SK-N-SH treated with all-trans-retinoic acid at 6 μM for 48 hours (cell line): Measurements from ENCODE around the gene SPC25.

ENCODE experiments used
- ARNTL ChIP-seq: fragments of 450-650 bp; formaldehyde crosslinking; IDR thresholded peaks from 2 replicates; pipeline ENCODE4 v1.5.0; 2020; ENCODE audit warnings: low read depth, mild to moderate bottlenecking, moderate library complexity, borderline replicate concordance
- BACH2 ChIP-seq: fragments of 250-450 bp; sonication (Bioruptor Pico); IDR thresholded peaks from 2 replicates; pipeline ENCODE4 v1.9.0; 2021; ENCODE audit warnings: mild to moderate bottlenecking, borderline replicate concordance
- CSDC2 ChIP-seq: fragments of 250-450 bp; sonication (Bioruptor Pico); IDR thresholded peaks from 2 replicates; pipeline ENCODE4 v1.5.0; 2020; ENCODE audit warnings: mild to moderate bottlenecking, moderate library complexity
- ESRRG ChIP-seq: fragments of 250-450 bp; sonication (Bioruptor Pico); IDR thresholded peaks from 2 replicates; pipeline ENCODE4 v1.6.1; 2021; ENCODE audit warnings: mild to moderate bottlenecking
- RARB ChIP-seq: fragments of 250-450 bp; sonication (Bioruptor Pico); IDR thresholded peaks from 2 replicates; pipeline ENCODE4 v1.8.0; 2021; ENCODE audit warnings: mild to moderate bottlenecking, moderate library complexity
- TCF4 ChIP-seq: fragments of 250-450 bp; sonication (Bioruptor Pico); IDR thresholded peaks from 2 replicates; pipeline ENCODE4 v1.8.0; 2021; ENCODE audit warnings: mild to moderate bottlenecking, moderate library complexity, borderline replicate concordance
- ZC3H10 ChIP-seq: fragments of 250-450 bp; sonication (Bioruptor Pico); IDR thresholded peaks from 2 replicates; pipeline ENCODE4 v1.5.1; 2021; ENCODE audit warnings: mild to moderate bottlenecking, moderate library complexity
- ZFP3 ChIP-seq: fragments of 250-450 bp; sonication (Bioruptor Pico); IDR thresholded peaks from 2 replicates; pipeline ENCODE4 v1.5.0; 2020; ENCODE audit warnings: mild to moderate bottlenecking, moderate library complexity
- ZFP30 ChIP-seq: fragments of 450-650 bp; formaldehyde crosslinking; IDR thresholded peaks from 2 replicates; pipeline ENCODE4 v1.5.0; 2022; ENCODE audit warnings: mild to moderate bottlenecking, moderate library complexity
- ZNF70 ChIP-seq: fragments of 450-650 bp; formaldehyde crosslinking; IDR thresholded peaks from 2 replicates; pipeline ENCODE4 v1.5.0; 2020; ENCODE audit warnings: mild to moderate bottlenecking, moderate library complexity
- TF ChIP-seq, protein P1 (sequence below): fragments of 250-450 bp; sonication (Bioruptor Pico); IDR thresholded peaks from 2 replicates; pipeline ENCODE4 v1.5.0; 2020; ENCODE audit warnings: mild to moderate bottlenecking, moderate library complexity
- TF ChIP-seq, protein P2 (sequence below): fragments of 250-450 bp; sonication (Bioruptor Pico); IDR thresholded peaks from 2 replicates; pipeline ENCODE4 v1.8.0; 2021; ENCODE audit warnings: low read depth, mild to moderate bottlenecking, moderate library complexity, borderline replicate concordance
- TF ChIP-seq, protein P3 (sequence below): fragments of 250-450 bp; sonication (Bioruptor Pico); IDR thresholded peaks from 2 replicates; pipeline ENCODE4 v1.5.1; 2020; ENCODE audit warnings: low read depth, mild to moderate bottlenecking, moderate library complexity
- TF ChIP-seq, protein P4 (sequence below): fragments of 250-450 bp; sonication (Bioruptor Pico); IDR thresholded peaks from 2 replicates; pipeline ENCODE4 v1.8.0; 2020; ENCODE audit warnings: mild to moderate bottlenecking, moderate library complexity, borderline replicate concordance

DNA sequence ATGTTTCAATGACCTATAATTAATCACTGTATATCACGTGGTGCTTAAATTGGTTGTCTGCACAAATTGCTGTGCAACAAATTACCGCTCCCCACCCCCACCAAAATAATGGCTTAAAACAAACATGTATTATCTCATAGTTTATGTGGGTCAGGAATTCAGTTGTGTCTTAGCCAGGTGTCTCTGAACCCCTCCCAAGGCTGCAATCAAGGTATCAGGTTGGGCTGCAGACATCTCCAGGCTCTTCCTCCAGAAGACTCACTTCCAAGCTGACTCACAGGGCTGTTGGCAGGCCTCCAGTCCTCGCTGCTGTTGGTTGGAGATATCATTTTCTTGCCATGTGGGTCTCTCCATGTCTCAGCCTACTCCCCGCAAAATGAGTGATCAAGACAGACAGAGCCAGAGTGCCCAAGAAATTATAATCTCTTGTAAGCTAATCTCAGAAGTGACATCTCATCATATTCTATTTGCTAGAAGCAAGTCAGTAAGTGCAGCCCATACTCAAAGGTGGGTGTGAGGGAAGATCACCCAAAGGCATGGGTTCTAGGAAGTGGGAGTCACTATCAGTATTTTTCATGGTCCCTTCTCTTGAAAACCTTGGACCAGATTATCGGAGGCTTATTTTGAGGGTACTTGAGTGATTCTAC is 38.4 kb downstream of the SPC25 start:
- TF ChIP-seq ZFP3 (CRISPR knock-in tag) (no peak), ZFP30 (CRISPR knock-in tag) (no peak), RARB (no peak), ZC3H10 (CRISPR knock-in tag) (no peak), ARNTL (CRISPR knock-in tag) (no peak), ESRRG (CRISPR knock-in tag) (no peak), BACH2 (CRISPR knock-in tag) (no peak), TCF4 (CRISPR knock-in tag) (no peak), ZNF70 (CRISPR knock-in tag) (no peak), CSDC2 (CRISPR knock-in tag) (no peak)
- TF ChIP-seq, protein P1, sequence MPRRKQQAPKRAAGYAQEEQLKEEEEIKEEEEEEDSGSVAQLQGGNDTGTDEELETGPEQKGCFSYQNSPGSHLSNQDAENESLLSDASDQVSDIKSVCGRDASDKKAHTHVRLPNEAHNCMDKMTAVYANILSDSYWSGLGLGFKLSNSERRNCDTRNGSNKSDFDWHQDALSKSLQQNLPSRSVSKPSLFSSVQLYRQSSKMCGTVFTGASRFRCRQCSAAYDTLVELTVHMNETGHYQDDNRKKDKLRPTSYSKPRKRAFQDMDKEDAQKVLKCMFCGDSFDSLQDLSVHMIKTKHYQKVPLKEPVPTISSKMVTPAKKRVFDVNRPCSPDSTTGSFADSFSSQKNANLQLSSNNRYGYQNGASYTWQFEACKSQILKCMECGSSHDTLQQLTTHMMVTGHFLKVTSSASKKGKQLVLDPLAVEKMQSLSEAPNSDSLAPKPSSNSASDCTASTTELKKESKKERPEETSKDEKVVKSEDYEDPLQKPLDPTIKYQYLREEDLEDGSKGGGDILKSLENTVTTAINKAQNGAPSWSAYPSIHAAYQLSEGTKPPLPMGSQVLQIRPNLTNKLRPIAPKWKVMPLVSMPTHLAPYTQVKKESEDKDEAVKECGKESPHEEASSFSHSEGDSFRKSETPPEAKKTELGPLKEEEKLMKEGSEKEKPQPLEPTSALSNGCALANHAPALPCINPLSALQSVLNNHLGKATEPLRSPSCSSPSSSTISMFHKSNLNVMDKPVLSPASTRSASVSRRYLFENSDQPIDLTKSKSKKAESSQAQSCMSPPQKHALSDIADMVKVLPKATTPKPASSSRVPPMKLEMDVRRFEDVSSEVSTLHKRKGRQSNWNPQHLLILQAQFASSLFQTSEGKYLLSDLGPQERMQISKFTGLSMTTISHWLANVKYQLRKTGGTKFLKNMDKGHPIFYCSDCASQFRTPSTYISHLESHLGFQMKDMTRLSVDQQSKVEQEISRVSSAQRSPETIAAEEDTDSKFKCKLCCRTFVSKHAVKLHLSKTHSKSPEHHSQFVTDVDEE: no peak
- TF ChIP-seq, protein P2, sequence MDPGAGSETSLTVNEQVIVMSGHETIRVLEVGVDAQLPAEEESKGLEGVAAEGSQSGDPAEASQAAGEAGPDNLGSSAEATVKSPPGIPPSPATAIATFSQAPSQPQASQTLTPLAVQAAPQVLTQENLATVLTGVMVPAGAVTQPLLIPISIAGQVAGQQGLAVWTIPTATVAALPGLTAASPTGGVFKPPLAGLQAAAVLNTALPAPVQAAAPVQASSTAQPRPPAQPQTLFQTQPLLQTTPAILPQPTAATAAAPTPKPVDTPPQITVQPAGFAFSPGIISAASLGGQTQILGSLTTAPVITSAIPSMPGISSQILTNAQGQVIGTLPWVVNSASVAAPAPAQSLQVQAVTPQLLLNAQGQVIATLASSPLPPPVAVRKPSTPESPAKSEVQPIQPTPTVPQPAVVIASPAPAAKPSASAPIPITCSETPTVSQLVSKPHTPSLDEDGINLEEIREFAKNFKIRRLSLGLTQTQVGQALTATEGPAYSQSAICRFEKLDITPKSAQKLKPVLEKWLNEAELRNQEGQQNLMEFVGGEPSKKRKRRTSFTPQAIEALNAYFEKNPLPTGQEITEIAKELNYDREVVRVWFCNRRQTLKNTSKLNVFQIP (CRISPR knock-in tag): no peak
- TF ChIP-seq, protein P3, sequence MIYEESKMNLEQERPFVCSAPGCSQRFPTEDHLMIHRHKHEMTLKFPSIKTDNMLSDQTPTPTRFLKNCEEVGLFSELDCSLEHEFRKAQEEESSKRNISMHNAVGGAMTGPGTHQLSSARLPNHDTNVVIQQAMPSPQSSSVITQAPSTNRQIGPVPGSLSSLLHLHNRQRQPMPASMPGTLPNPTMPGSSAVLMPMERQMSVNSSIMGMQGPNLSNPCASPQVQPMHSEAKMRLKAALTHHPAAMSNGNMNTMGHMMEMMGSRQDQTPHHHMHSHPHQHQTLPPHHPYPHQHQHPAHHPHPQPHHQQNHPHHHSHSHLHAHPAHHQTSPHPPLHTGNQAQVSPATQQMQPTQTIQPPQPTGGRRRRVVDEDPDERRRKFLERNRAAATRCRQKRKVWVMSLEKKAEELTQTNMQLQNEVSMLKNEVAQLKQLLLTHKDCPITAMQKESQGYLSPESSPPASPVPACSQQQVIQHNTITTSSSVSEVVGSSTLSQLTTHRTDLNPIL: no peak
- TF ChIP-seq, protein P4, sequence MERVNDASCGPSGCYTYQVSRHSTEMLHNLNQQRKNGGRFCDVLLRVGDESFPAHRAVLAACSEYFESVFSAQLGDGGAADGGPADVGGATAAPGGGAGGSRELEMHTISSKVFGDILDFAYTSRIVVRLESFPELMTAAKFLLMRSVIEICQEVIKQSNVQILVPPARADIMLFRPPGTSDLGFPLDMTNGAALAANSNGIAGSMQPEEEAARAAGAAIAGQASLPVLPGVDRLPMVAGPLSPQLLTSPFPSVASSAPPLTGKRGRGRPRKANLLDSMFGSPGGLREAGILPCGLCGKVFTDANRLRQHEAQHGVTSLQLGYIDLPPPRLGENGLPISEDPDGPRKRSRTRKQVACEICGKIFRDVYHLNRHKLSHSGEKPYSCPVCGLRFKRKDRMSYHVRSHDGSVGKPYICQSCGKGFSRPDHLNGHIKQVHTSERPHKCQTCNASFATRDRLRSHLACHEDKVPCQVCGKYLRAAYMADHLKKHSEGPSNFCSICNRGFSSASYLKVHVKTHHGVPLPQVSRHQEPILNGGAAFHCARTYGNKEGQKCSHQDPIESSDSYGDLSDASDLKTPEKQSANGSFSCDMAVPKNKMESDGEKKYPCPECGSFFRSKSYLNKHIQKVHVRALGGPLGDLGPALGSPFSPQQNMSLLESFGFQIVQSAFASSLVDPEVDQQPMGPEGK: no peak
